ENCODE data around the gene ADAMTSL5.

The ADAMTSL5 gene

DNA sequence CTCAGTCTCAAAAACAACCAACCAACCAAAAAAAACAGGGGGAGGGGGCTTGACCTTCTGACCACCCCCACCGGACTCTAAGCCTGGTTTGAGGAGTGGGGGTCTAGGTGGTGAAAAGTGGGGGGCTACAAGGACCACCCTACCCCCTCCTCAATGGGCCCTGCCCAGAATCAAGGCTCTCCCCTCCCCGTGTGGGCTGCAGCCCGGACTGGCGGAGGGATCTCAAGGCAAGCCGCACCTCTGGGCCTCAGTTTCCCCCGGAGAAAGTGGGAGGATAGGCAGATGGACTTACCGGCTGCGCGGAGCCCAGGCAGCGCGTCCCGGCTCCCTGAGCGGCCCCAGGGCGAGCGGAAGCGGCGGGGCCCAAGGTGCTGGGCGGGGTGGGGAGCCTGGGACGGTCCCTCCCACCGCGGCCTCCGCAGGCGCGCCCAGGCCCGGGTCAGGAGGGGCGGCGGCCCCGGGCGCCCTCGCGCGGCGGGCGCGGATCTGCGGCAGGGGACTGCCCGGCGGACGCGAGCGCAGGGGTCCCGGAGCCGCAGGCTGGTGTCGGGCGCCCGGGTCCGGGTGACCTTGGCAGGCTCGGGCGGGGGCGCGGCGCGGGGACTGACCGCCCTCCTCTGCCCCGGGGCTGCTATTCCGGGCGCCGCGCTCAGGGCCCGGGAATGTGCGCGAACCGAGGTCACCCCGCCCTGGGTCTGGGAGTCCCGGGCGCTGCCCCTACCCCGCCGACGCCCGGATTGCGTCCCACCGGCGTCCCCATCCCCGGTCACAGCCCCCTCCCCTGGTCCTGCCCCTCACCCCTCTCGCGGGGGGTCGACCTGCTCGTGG is at the start of gene ADAMTSL5:
Gene ADAMTSL5, minus strand, starts transcription at position 349 of the 828 bp plus-strand sequence. CDS start 2,076 bp downstream, outside the sequence.
- peak; percentile 37 for DNase-seq (ENCODE audit: low read depth)
- peak within 1 kb of the TSS; percentile 51 for H3K4me3 ChIP-seq (ENCODE audit: control insufficient read depth, low read depth, low read length)
- TF ChIP-seq, protein P1, sequence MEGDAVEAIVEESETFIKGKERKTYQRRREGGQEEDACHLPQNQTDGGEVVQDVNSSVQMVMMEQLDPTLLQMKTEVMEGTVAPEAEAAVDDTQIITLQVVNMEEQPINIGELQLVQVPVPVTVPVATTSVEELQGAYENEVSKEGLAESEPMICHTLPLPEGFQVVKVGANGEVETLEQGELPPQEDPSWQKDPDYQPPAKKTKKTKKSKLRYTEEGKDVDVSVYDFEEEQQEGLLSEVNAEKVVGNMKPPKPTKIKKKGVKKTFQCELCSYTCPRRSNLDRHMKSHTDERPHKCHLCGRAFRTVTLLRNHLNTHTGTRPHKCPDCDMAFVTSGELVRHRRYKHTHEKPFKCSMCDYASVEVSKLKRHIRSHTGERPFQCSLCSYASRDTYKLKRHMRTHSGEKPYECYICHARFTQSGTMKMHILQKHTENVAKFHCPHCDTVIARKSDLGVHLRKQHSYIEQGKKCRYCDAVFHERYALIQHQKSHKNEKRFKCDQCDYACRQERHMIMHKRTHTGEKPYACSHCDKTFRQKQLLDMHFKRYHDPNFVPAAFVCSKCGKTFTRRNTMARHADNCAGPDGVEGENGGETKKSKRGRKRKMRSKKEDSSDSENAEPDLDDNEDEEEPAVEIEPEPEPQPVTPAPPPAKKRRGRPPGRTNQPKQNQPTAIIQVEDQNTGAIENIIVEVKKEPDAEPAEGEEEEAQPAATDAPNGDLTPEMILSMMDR (conservative IDR thresholded peaks at IDR 0.05; ENCODE audit: control insufficient read depth, insufficient read depth, low read depth, low read length) = no peak

- no peak overlapping the region for H3K4me3 ChIP-seq (ENCODE audit: control insufficient read depth, low read depth, low read length)
- DNase-seq (ENCODE audit: low read depth) = no peak
- TF ChIP-seq, protein P1 (conservative IDR thresholded peaks at IDR 0.05; ENCODE audit: control insufficient read depth, insufficient read depth, low read depth, low read length) = no peak
Measured at GRCh38 chr19:1561236-1561842, 48.5 kb upstream of the ADAMTSL5 start.

GRCh38 chr19:1560286-1560882 is 47.6 kb upstream of the ADAMTSL5 start:
- no peak for DNase-seq (ENCODE audit: low read depth)
- TF ChIP-seq, protein P1 (conservative IDR thresholded peaks at IDR 0.05; ENCODE audit: control insufficient read depth, insufficient read depth, low read depth, low read length) = no peak
- H3K4me3 ChIP-seq (ENCODE audit: control insufficient read depth, low read depth, low read length) = no peak overlapping the region

- H3K4me3 ChIP-seq (ENCODE audit: control insufficient read depth, low read depth, low read length) = no peak overlapping the region
- DNase-seq (ENCODE audit: low read depth) = no peak
- TF ChIP-seq, protein P1 (conservative IDR thresholded peaks at IDR 0.05; ENCODE audit: control insufficient read depth, insufficient read depth, low read depth, low read length) = no peak
Measured at GRCh38 chr19:1558552-1558951, 45.7 kb upstream of the ADAMTSL5 start.

DNA sequence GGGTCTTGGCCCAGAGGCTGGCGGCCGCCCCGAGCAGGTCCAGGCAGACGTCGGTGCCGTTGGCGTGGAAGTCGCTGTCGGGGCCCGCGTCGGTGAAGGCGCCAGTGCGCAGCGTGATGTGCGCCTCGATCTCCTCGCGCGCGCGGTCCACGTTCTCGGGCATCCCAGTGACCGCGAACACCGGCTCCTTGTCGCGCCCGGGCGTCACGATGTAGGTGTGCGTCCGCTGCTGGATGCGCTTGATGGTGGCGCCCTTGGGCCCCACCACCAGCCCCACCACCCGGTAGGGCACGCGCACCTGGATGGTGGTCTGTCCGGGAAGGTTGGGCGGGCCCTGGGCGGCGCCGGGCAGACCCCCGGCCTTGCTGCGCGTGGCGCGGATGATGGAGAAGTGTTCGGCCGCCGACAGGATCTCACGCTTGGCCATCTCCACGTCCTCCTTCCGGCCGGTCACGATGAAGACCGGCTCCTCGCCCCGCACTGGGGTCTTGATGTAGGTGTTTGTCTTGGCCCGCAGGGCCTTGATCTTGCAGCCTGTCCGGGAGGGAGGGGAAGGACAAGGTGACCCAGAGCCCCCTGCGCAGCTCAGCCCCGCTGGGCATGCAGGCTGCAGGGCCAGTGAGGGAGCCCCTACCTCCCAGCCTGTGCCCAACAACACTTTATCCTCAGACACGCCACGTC is 43.7 kb upstream of the ADAMTSL5 start:
- DNase-seq (ENCODE audit: low read depth) = no peak
- TF ChIP-seq, protein P1 (conservative IDR thresholded peaks at IDR 0.05; ENCODE audit: control insufficient read depth, insufficient read depth, low read depth, low read length) = no peak
- H3K4me3 ChIP-seq (ENCODE audit: control insufficient read depth, low read depth, low read length) = no peak overlapping the region
